ENCODE data around the gene ZC3H18. TPM values are rescaled to one million over a fixed set of nuclear protein-coding genes. Genes with fewer than 3 reads are reported as not detected.

ZC3H18 gene
- polyA plus RNA-seq, 1 experiment, result 11.2 TPM

DNA sequence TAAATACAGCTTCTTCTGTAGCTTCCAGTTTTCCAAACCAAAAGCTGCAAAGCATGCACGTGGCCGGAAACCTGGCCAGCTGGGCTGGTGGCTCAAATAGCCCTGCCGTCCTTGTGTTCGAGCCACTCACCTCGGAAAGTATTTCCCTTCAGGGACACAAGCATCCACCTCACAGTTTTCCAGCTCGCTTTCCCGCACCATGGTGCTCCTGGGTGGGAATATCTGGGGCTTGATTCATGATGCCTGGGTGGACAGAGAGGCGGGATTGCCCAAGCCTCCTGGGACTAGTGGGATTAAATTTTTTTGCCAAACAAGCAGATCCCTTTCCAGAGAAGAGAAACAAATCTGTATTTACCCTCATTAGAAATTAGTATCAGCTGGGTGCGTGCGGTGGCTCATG lies 99.8 kb downstream of the ZC3H18 start:
- ChIA-PET POLR2A (no interaction called here), CTCF (interaction anchor here (1.7 kb wide), 1 partner anchor 15 kb away, joined by 7 read pairs; no protein-coding TSS in a partner anchor)
- TF ChIP-seq, protein P1, sequence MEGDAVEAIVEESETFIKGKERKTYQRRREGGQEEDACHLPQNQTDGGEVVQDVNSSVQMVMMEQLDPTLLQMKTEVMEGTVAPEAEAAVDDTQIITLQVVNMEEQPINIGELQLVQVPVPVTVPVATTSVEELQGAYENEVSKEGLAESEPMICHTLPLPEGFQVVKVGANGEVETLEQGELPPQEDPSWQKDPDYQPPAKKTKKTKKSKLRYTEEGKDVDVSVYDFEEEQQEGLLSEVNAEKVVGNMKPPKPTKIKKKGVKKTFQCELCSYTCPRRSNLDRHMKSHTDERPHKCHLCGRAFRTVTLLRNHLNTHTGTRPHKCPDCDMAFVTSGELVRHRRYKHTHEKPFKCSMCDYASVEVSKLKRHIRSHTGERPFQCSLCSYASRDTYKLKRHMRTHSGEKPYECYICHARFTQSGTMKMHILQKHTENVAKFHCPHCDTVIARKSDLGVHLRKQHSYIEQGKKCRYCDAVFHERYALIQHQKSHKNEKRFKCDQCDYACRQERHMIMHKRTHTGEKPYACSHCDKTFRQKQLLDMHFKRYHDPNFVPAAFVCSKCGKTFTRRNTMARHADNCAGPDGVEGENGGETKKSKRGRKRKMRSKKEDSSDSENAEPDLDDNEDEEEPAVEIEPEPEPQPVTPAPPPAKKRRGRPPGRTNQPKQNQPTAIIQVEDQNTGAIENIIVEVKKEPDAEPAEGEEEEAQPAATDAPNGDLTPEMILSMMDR (IDR thresholded peaks at IDR 0.05; ENCODE audit: insufficient read depth, low read depth, low read length), result no peak
- Histone ChIP-seq H3K4me3 (ENCODE audit: low read depth, low read length) (no peak overlapping the region), H3K27me3 (ENCODE audit: control insufficient read depth, insufficient read depth, low read length) (no peaks in the 10 kb centered on the region), H3K36me3 (ENCODE audit: control insufficient read depth, insufficient read depth, low read length) (0 out of 2 replicates have a peak, but pooled peaks cover 1% of the 10 kb centered on the region)
- DNase-seq (ENCODE audit: low read depth), result no peak

DNA sequence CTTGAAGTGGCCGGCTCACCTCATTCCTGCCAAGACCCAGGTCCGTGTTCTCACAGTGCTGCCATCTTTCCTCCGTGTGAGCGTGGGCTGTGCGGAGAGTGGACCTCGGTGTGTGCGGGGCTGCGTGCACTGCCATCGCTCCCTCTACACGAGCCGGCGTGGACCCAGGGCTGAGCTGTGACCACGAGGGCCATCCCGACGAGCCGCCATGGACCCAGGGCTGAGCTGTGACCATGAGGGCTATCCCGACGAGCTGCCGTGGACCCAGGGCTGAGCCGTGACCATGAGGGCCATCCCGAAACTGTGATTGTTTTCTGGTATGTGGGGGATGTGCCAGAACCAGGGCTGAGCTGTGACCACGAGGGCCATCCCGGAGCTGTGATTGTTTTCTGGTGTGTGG lies 101.6 kb downstream of the ZC3H18 start:
- Histone ChIP-seq H3K4me3 (ENCODE audit: low read depth, low read length) (no peak overlapping the region), H3K27me3 (ENCODE audit: control insufficient read depth, insufficient read depth, low read length) (no peaks in the 10 kb centered on the region), H3K36me3 (ENCODE audit: control insufficient read depth, insufficient read depth, low read length) (peaks cover 3% of the 10 kb centered on the region; the same call in 1 of the 2 replicates)
- DNase-seq (ENCODE audit: low read depth), result no peak
- POLR2A ChIA-PET, result no interaction called here
- CTCF ChIA-PET, result interaction anchor here (0.7 to 1.9 kb wide), 2 partner anchors 11 to 14 kb away, joined by 6 to 10 read pairs; no protein-coding TSS in a partner anchor
- TF ChIP-seq, protein P1 (IDR thresholded peaks at IDR 0.05; ENCODE audit: insufficient read depth, low read depth, low read length), result no peak

DNA sequence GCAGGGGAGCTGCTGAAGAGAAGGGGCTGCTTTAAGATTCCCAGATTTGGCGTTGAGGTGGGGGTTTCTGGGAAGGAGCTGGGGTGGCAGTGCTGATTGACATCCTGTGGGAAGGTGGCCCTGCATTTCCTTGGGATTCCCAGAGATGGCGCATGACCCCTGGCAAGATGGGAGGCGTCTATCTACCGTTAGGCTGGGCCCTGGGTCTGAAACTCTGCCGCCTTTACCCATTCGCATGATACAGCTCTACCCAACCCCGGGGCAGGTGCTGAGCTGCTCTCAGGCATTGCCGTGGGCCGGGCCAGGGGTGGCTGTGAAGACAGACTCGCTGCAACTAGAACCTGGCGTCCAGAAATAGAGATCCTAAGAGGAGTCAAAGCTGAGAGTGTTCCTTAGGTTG lies 102.6 kb downstream of the ZC3H18 start:
- H3K4me3 ChIP-seq (ENCODE audit: low read depth, low read length), result no peak overlapping the region
- ChIA-PET CTCF (interaction anchor here (1.9 kb wide), 1 partner anchor 13 kb away, joined by 10 read pairs; no protein-coding TSS in a partner anchor), POLR2A (no interaction called here)
- no peaks in the 10 kb centered on the region for H3K27me3 ChIP-seq (ENCODE audit: control insufficient read depth, insufficient read depth, low read length)
- DNase-seq (ENCODE audit: low read depth), result no peak
- TF ChIP-seq, protein P1 (IDR thresholded peaks at IDR 0.05; ENCODE audit: insufficient read depth, low read depth, low read length), result peak; percentile 19; the same call in 1 of the 2 replicates
- H3K36me3 ChIP-seq (ENCODE audit: control insufficient read depth, insufficient read depth, low read length), result peaks cover 3% of the 10 kb centered on the region; the same call in 1 of the 2 replicates

DNA sequence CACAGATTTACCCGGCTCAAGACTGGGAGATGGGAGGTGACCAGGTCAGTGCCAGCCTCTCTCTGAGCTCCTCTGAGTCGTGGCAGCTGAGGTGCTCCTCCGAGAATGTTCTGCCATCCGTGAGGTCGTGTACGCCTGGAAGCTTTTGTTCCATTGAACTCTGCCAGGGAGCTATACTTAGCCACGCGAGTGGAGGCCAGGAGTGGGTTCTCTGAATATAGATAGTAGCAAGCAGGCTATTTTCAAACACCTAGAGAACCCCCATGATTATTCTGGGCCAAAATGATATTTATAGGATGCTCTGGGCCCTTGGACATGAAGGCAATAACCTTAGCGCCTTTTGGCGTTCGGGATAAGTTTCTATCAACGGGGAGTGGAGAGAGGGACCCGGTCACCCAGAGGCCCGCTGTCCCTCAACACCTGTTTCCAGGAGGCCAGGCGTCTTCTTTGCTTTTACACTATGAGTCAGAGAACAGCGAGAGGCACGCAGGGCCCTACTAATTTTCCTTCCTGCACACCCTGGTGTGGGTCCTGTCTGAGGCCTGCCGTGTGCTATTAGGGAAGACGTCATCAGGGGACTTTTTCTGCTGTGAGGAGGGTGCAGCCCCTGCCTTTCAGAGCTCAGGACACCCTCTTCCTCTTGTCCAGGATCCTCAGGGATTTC lies 103.6 kb downstream of the ZC3H18 start:
- POLR2A ChIA-PET, result no interaction called here
- CTCF ChIA-PET, result interaction anchor here (0.6 kb wide), 1 partner anchor 291 kb away, joined by 3 read pairs; the partner anchor contains the start of gene ZNF469
- TF ChIP-seq, protein P1 (IDR thresholded peaks at IDR 0.05; ENCODE audit: insufficient read depth, low read depth, low read length), result no peak
- no peak overlapping the region for H3K4me3 ChIP-seq (ENCODE audit: low read depth, low read length)
- DNase-seq (ENCODE audit: low read depth), result no peak
- 0 out of 2 replicates have a peak, but pooled peaks cover 2% of the 10 kb centered on the region for H3K27me3 ChIP-seq (ENCODE audit: control insufficient read depth, insufficient read depth, low read length)
- peaks cover 3% of the 10 kb centered on the region; the same call in 1 of the 2 replicates for H3K36me3 ChIP-seq (ENCODE audit: control insufficient read depth, insufficient read depth, low read length)

DNA sequence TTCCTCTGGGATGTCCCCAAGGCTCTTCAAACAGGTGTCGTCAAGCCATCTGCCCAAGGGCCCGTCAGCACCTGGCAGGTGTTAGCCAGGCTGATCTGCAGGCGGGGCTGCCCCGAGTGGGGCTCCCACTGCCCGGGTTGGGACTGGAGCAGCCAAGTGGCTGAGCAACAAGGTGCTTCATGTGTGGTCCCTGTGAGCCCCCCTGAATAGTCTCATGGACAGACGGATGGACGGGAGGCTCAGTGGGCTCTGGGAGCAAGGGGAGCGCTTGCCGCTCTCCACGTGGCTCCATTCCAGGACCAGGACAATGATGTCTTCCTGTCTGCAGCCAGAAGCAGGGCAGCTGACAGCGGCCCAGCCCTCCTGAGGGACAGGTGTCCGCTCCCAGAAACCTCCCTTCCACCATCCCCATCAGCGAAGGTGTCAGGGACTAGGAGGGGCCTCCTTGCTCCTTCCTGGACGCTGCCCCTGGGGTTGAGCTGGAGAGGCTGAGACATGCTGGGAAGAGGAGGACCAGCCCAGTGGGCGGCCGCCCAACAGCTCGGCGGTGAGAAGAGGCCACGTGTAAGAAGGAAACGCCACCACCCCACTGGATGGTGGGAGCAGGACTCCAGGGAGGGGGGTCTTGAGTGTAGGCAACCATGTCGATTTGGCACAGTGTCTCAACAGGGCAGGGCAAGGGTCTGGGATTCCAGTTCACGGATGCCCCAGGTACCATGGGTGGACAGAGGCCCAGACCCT lies 106.5 kb downstream of the ZC3H18 start:
- no peak for DNase-seq (ENCODE audit: low read depth)
- ChIA-PET POLR2A (no interaction called here), CTCF (no interaction called here)
- Histone ChIP-seq H3K36me3 (ENCODE audit: control insufficient read depth, insufficient read depth, low read length) (peaks cover 3% of the 10 kb centered on the region; the same call in 1 of the 2 replicates), H3K4me3 (ENCODE audit: low read depth, low read length) (no peak overlapping the region), H3K27me3 (ENCODE audit: control insufficient read depth, insufficient read depth, low read length) (0 out of 2 replicates have a peak, but pooled peaks cover 2% of the 10 kb centered on the region)
- TF ChIP-seq, protein P1 (IDR thresholded peaks at IDR 0.05; ENCODE audit: insufficient read depth, low read depth, low read length), result no peak

Data from BJ (cell line).